Right atrium auricular region (tissue), 2 donors: ENCODE results near the gene ITGB6. TPM values are rescaled to one million over a fixed set of nuclear protein-coding genes. Genes with fewer than 3 reads are reported as not detected.

ENCODE experiments used
- DNase-seq: peaks from one replicate; pipeline ENCODE4 v3.0.0-alpha.2; 2019; ENCODE audit warnings: low spot score
- H3K27ac ChIP-seq, 2 donors: fragments of 200-600 bp; sonication (generic); 1 replicate in 1 of 2; 2 replicates in 1 of 2; pipeline ENCODE4 v1.5.1; 2016 to 2019
- H3K27me3 ChIP-seq, 2 donors: fragments of 200-600 bp; sonication (generic); one replicate each; pipeline versions ENCODE4 v1.5.1 to v1.6.0; 2017 to 2019
- H3K36me3 ChIP-seq: fragments of 200-600 bp; sonication (generic); one replicate; pipeline ENCODE4 v1.5.1; 2016
- H3K4me1 ChIP-seq, 2 donors: fragments of 200-600 bp; sonication (generic); one replicate each; pipeline versions ENCODE4 v1.5.1 to v1.6.0; 2017 to 2019
- H3K4me3 ChIP-seq, 2 donors: fragments of 200-600 bp; sonication (generic); 1 replicate in 1 of 2; 2 replicates in 1 of 2; pipeline ENCODE4 v1.5.1; 2017 to 2019; ENCODE audit warnings: mild to moderate bottlenecking in 1 of 2, moderate library complexity in 1 of 2
- H3K9me3 ChIP-seq, 2 donors: fragments of 200-600 bp; sonication (generic); one replicate each; pipeline ENCODE4 v1.5.1; 2019
- CTCF ChIP-seq, 2 donors: fragments of 200-600 bp; sonication (generic); IDR thresholded peaks; one replicate each; pipeline ENCODE4 v1.5.1; 2019; ENCODE audit warnings: antibody characterized with exemption in 2 of 2
- total RNA-seq, 2 donors: library from RNA; depleted of rRNA; stranded (reverse); fragments of >200 nt; gene quantifications; one replicate each; pipeline ENCODE4 v1.1.0, GENCODE V29; 2016

Gene ITGB6
- total RNA-seq, 2 donors from 2014 or later: 0.20 to 0.30 TPM

GRCh38 chr2:160060297-160060696, 139.8 kb downstream of the ITGB6 start:
- Histone ChIP-seq H3K36me3 (no peaks in the 10 kb centered on the region), H3K4me3 (no peak overlapping the region), H3K9me3 (no peaks in the 10 kb centered on the region), H3K27ac (no peak overlapping the region), H3K4me1 (peaks cover 0 to 38% of the 10 kb centered on the region in 2 donors), H3K27me3 (no peaks in the 10 kb centered on the region)
- no peak for DNase-seq
- no peak for TF ChIP-seq CTCF (IDR thresholded peaks at IDR 0.05)

- H3K9me3 ChIP-seq: no peaks in the 10 kb centered on the region
- H3K4me1 ChIP-seq: peaks cover 0 to 14% of the 10 kb centered on the region in 2 donors
- TF ChIP-seq CTCF (IDR thresholded peaks at IDR 0.05): no peak
- H3K4me3 ChIP-seq: no peak overlapping the region
- H3K27me3 ChIP-seq: no peaks in the 10 kb centered on the region
- DNase-seq: no peak
- H3K27ac ChIP-seq: no peak overlapping the region
- H3K36me3 ChIP-seq: no peaks in the 10 kb centered on the region
These were observed 142.7 kb downstream of the ITGB6 start for GRCh38 chr2:160057356-160057755.

- Histone ChIP-seq H3K4me1 (peaks cover 0 to 11% of the 10 kb centered on the region in 2 donors), H3K27ac (no peak overlapping the region), H3K9me3 (no peaks in the 10 kb centered on the region), H3K36me3 (no peaks in the 10 kb centered on the region), H3K27me3 (no peaks in the 10 kb centered on the region), H3K4me3 (no peak overlapping the region)
- no peak for DNase-seq
- no peak for TF ChIP-seq CTCF (IDR thresholded peaks at IDR 0.05)
These were observed 144.4 kb downstream of the ITGB6 start for GRCh38 chr2:160055726-160056108.

GRCh38 chr2:160054984-160055725, 144.9 kb downstream of the ITGB6 start:
- TF ChIP-seq CTCF (IDR thresholded peaks at IDR 0.05): no peak
- DNase-seq: no peak

GRCh38 chr2:160053946-160054345, 146.1 kb downstream of the ITGB6 start:
- H3K4me1 ChIP-seq: peaks cover 0 to 11% of the 10 kb centered on the region in 2 donors
- TF ChIP-seq CTCF (IDR thresholded peaks at IDR 0.05): no peak

More at GRCh38 chr2:160054984-160055725, 144.9 kb downstream of the ITGB6 start:
- H3K4me1 ChIP-seq: peaks cover 0 to 11% of the 10 kb centered on the region in 2 donors
- no peaks in the 10 kb centered on the region for H3K36me3 ChIP-seq
- no peaks in the 10 kb centered on the region for H3K27me3 ChIP-seq
- H3K4me3 ChIP-seq: no peak overlapping the region
- no peaks in the 10 kb centered on the region for H3K9me3 ChIP-seq
- no peak overlapping the region for H3K27ac ChIP-seq

GRCh38 chr2:160052531-160052930, 147.5 kb downstream of the ITGB6 start:
- no peaks in the 10 kb centered on the region for H3K27me3 ChIP-seq
- no peaks in the 10 kb centered on the region for H3K36me3 ChIP-seq
- H3K9me3 ChIP-seq: no peaks in the 10 kb centered on the region
- DNase-seq: no peak
- no peak overlapping the region for H3K27ac ChIP-seq
- TF ChIP-seq CTCF (IDR thresholded peaks at IDR 0.05): no peak
- H3K4me3 ChIP-seq: no peak overlapping the region
- peaks cover 0 to 11% of the 10 kb centered on the region in 2 donors for H3K4me1 ChIP-seq

More at GRCh38 chr2:160053946-160054345, 146.1 kb downstream of the ITGB6 start:
- H3K9me3 ChIP-seq: no peaks in the 10 kb centered on the region
- no peak for DNase-seq
- no peak overlapping the region for H3K4me3 ChIP-seq
- no peaks in the 10 kb centered on the region for H3K36me3 ChIP-seq
- no peak overlapping the region for H3K27ac ChIP-seq
- no peaks in the 10 kb centered on the region for H3K27me3 ChIP-seq
